ENCODE measurements around the gene PPP2R5D.

The PPP2R5D gene

DNA sequence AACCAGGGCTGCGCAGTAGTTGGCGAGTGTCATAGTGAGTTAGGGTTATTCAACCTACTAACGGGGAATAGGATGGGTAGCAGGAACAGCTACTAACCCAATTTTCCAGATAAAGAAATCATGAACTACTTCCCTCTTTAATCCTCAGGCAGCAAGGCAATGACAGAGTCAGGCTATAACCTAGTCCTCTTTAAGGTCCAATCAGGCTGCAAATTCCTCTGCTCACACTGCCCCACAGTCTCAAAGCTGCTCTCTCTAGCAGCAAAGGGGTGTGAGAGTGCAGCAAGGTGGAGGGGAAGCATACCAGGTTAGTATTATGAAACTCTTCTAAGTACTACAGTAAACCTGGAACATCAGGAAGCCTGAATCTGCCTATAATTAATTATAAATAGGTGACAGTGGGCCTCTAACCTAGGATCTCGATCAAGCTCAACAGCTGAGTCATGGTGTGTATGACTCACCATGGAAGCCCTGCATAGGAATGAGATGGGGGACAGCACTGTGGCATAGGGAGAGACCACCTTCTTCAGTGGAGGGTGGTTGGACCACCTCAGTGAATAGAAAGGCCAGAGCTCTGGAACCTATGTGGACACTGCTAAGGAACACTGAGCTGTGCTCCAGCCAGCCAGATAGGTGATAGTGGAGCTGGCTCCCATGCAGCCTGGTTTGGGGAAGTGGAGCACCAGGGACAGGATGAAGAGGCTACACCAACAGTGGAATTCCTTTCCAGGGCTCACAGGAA, 13.3 kb upstream of the PPP2R5D start:
- no peak for DNase-seq (ENCODE audit: extremely low read depth, insufficient read length)
- TF ChIP-seq, protein P1, sequence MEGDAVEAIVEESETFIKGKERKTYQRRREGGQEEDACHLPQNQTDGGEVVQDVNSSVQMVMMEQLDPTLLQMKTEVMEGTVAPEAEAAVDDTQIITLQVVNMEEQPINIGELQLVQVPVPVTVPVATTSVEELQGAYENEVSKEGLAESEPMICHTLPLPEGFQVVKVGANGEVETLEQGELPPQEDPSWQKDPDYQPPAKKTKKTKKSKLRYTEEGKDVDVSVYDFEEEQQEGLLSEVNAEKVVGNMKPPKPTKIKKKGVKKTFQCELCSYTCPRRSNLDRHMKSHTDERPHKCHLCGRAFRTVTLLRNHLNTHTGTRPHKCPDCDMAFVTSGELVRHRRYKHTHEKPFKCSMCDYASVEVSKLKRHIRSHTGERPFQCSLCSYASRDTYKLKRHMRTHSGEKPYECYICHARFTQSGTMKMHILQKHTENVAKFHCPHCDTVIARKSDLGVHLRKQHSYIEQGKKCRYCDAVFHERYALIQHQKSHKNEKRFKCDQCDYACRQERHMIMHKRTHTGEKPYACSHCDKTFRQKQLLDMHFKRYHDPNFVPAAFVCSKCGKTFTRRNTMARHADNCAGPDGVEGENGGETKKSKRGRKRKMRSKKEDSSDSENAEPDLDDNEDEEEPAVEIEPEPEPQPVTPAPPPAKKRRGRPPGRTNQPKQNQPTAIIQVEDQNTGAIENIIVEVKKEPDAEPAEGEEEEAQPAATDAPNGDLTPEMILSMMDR (IDR thresholded peaks at IDR 0.05; ENCODE audit: insufficient read depth, low read length, poor library complexity, severe bottlenecking): no peak
- H3K4me3 ChIP-seq (replicated peaks; ENCODE audit: low read depth, low read length): no peak overlapping the region
- H3K27me3 ChIP-seq (replicated peaks; ENCODE audit: control insufficient read depth, insufficient read depth, low read length): no peaks in the 10 kb centered on the region
- H3K36me3 ChIP-seq (ENCODE audit: control insufficient read depth, insufficient read depth, low read length): peaks cover 11% of the 10 kb centered on the region

DNA sequence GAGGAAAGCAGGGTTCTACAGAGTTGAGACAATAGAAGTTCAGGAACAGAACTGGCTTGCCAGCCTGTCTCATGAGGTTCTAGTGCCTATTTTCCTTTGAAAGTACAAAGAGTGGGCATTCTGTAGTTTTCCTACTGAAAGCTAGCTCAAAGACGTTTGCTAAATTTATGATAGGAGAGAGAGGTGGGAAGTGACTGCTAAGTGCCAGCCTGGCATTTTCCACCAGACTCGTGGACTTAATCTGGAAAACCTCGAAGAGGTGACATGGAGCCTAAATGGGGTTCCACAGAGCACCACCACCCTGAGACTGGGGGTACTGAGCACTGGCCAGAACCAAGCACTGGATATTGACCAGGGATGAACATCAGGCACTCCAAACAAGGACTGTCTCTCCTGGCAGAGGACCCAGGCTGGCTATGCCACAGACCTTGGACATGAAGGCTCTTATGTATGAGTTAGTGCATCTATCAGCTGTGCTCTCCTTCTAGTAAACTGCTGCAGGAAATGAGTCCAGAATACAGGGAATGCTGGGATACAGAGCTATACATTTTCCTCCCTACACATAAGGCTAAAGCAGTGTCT, 12.5 kb upstream of the PPP2R5D start:
- DNase-seq (ENCODE audit: extremely low read depth, insufficient read length): no peak
- Histone ChIP-seq H3K36me3 (ENCODE audit: control insufficient read depth, insufficient read depth, low read length) (peaks cover 8% of the 10 kb centered on the region), H3K4me3 (replicated peaks; ENCODE audit: low read depth, low read length) (no peak overlapping the region), H3K27me3 (replicated peaks; ENCODE audit: control insufficient read depth, insufficient read depth, low read length) (no peaks in the 10 kb centered on the region)
- TF ChIP-seq, protein P1 (IDR thresholded peaks at IDR 0.05; ENCODE audit: insufficient read depth, low read length, poor library complexity, severe bottlenecking): no peak

DNA sequence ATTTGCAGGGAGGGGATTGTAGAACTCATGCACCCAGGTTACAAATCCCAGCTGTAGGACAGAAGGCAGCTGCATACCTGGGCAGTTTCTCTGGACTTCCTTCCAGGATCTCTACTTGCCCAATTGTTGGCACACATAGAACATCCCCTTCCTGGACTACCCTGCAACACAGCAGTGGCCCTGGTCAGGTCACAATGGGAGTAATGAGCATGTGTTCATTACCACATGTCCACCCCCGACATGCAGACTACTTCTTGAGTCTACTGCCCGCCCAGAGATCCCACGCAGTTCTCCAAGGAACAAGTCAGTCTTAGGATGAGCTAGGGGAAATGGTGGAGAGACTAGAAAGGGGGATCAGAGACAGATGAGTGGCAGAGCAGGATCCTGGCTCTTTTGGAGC, 10.4 kb upstream of the PPP2R5D start:
- TF ChIP-seq, protein P1 (IDR thresholded peaks at IDR 0.05; ENCODE audit: insufficient read depth, low read length, poor library complexity, severe bottlenecking): no peak

DNA sequence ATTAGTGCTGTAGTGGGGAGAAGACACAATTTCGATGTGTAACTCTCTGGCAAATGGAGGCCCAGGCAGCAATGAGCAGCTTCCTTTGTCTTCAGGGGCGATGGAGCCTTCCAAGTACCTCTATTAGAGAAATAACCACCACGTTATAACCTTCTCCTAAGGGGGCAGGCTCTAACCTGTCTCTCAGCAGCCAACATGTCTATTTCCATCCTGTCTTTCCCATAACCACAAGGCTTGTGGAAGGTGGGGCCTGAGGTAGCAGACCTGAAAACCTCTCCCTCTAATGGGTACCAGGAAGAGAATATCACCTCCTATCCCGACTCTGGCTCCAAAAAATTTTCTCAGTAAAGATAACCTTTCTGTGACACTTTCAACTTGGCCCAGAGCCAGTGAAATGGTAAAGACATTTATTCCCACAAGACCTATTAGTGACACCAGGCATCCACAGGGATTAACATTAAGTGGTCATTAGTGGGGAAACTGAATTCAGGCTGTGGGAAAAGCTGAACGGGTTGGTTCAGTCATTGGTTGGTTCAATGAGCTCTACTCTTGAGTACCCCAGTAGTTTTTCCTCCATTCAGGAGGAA, 9.4 kb upstream of the PPP2R5D start:
- peaks cover 3% of the 10 kb centered on the region for H3K36me3 ChIP-seq (ENCODE audit: control insufficient read depth, insufficient read depth, low read length)
- H3K27me3 ChIP-seq (replicated peaks; ENCODE audit: control insufficient read depth, insufficient read depth, low read length): no peaks in the 10 kb centered on the region
- no peak overlapping the region for H3K4me3 ChIP-seq (replicated peaks; ENCODE audit: low read depth, low read length)
- DNase-seq (ENCODE audit: extremely low read depth, insufficient read length): no peak
- TF ChIP-seq, protein P1 (IDR thresholded peaks at IDR 0.05; ENCODE audit: insufficient read depth, low read length, poor library complexity, severe bottlenecking): no peak

More for the DNA sequence above, 10.4 kb upstream of the PPP2R5D start:
- DNase-seq (ENCODE audit: extremely low read depth, insufficient read length): no peak
- no peak overlapping the region for H3K4me3 ChIP-seq (replicated peaks; ENCODE audit: low read depth, low read length)
- H3K27me3 ChIP-seq (replicated peaks; ENCODE audit: control insufficient read depth, insufficient read depth, low read length): no peaks in the 10 kb centered on the region
- H3K36me3 ChIP-seq (ENCODE audit: control insufficient read depth, insufficient read depth, low read length): peaks cover 3% of the 10 kb centered on the region

DNA sequence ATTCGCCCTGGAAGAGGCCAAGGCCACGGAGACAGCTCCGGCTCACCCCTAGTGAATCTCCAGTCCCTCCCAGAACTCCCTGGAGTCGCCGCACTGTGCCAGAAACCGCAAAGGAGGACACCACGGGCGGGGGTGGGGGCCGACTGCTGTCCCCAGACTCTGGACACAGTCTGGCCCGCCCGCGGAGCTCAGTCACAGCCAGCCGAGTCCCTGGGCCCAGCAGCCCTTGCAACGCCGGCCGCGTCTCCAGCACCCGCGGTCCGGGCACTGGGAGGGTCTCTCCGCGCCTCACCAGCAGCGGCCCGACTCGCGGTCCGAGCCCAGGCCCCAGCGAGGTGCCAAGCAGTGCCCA, 5.9 kb upstream of the PPP2R5D start:
- H3K4me3 ChIP-seq (replicated peaks; ENCODE audit: low read depth, low read length): peak overlapping the region; percentile 73
- peaks cover 1% of the 10 kb centered on the region for H3K36me3 ChIP-seq (ENCODE audit: control insufficient read depth, insufficient read depth, low read length)
- TF ChIP-seq, protein P1 (IDR thresholded peaks at IDR 0.05; ENCODE audit: insufficient read depth, low read length, poor library complexity, severe bottlenecking): no peak
- DNase-seq (ENCODE audit: extremely low read depth, insufficient read length): peak; percentile 33
- no peaks in the 10 kb centered on the region for H3K27me3 ChIP-seq (replicated peaks; ENCODE audit: control insufficient read depth, insufficient read depth, low read length)

Measured in GM06990 (cell line).